Body of pancreas (tissue), 4 donors: Measurements from ENCODE around the gene YWHAQ. TPM values are rescaled to one million over a fixed set of nuclear protein-coding genes. Genes with fewer than 3 reads are reported as not detected.

Source experiments
- ATAC-seq: fragments of 150-250 bp; one replicate; pipeline ENCODE4 v1.9.1; 2016
- DNase-seq, 4 donors: peaks; one replicate each; pipeline ENCODE4 v3.0.0-alpha.2; 2019
- H3K27ac ChIP-seq, 4 donors: fragments of 200-600 bp; sonication (generic); 1 replicate in 3 of 4; 2 replicates in 1 of 4; pipeline versions ENCODE4 v1.5.1 to v1.6.1; 2016 to 2019; ENCODE audit warnings: mild to moderate bottlenecking in 1 of 4, mixed read lengths in 1 of 4, moderate library complexity in 1 of 4
- H3K27me3 ChIP-seq, 2 donors: fragments of 200-600 bp; sonication (generic); one replicate each; pipeline ENCODE4 v1.6.0; 2016; ENCODE audit warnings: mild to moderate bottlenecking in 1 of 2
- H3K36me3 ChIP-seq, 2 donors: fragments of 200-600 bp; sonication (generic); replicated peaks in 1 of 2; 2 replicates each; pipeline ENCODE4 v1.5.1; 2016; ENCODE audit warnings: low read depth in 2 of 2; ENCODE audit not compliant: insufficient read depth in 1 of 2
- H3K4me1 ChIP-seq: fragments of 200-600 bp; sonication (generic); one replicate; pipeline ENCODE4 v1.6.0; 2016
- H3K4me3 ChIP-seq, 2 donors: fragments of 200-600 bp; sonication (generic); 1 replicate in 1 of 2; 2 replicates in 1 of 2; pipeline ENCODE4 v1.5.1; 2016 to 2019
- H3K9me3 ChIP-seq, 3 donors: fragments of 200-600 bp; sonication (generic); 1 replicate in 2 of 3; 2 replicates in 1 of 3; pipeline ENCODE4 v1.5.1; 2016
- CTCF ChIP-seq, 7 experiments: fragments of 450-650 bp in 4 of 7; fragments of 200-600 bp in 3 of 7; sonication (generic) in 3 of 7; IDR thresholded peaks; one replicate each; pipeline ENCODE4 v1.5.1; 2016 to 2019; ENCODE audit warnings: antibody characterized with exemption in 7 of 7
- POLR2A ChIP-seq, 3 donors: fragments of 450-650 bp; IDR thresholded peaks; one replicate each; pipeline ENCODE4 v1.6.1; 2016; ENCODE audit warnings: antibody characterized with exemption in 3 of 3, mild to moderate bottlenecking in 2 of 3
- WGBS, 2 donors: methylation state at CpG; one replicate each; pipeline ENCODE4 v1.1.5; 2017; 5-methylcytosine and 5-hydroxymethylcytosine counted together
- intact Hi-C: fragments of 100-400 bp; cut with DNase I; formaldehyde crosslinking; loops from one replicate; pipeline ENCODE4 v1.15.1; 2023
- total RNA-seq, 2 donors: library from RNA; depleted of rRNA; stranded (reverse); fragments of >200 nt; gene quantifications; one replicate each; pipeline ENCODE4 v1.1.0, GENCODE V29; 2016

YWHAQ gene
- total RNA-seq, 2 donors from 2014 or later, result 69.2 to 132 TPM

DNA sequence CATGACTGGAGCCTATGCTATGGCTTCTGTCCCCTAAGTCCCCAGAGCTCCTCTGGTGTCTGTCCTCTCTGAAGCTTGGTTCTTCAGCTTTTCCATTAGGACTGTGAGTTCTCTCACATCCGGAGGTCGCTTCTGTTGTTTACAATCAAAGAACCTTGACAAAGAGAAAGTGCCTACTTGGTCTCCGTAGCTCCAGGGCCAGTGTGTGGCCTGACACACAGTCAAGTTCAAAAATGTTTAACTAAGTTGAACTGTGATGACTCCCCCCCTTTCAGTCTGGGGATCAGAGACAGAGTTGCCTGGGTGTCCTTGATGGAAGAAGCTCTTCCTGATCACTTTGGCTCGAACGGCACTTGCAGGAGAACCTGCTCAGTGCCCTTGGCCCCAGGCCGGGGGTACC is 26.3 kb upstream of the YWHAQ start:
- ATAC-seq (no peak), DNase-seq (no peak)
- H3K27ac ChIP-seq, result no peak overlapping the region
- H3K36me3 ChIP-seq, result no peaks in the 10 kb centered on the region
- no peak overlapping the region for H3K4me3 ChIP-seq
- whole genome bisulfite sequencing, 2 donors, result 34 to 42% methylated on average over 6 of the region's 6 CpGs
- H3K27me3 ChIP-seq, result no peaks in the 10 kb centered on the region
- peaks cover 6% of the 10 kb centered on the region for H3K4me1 ChIP-seq
- TF ChIP-seq POLR2A (IDR thresholded peaks at IDR 0.05), result no peak
- TF ChIP-seq CTCF (IDR thresholded peaks at IDR 0.05), result no peak
- intact Hi-C loops, result no loop called here
- no peaks in the 10 kb centered on the region for H3K9me3 ChIP-seq

DNA sequence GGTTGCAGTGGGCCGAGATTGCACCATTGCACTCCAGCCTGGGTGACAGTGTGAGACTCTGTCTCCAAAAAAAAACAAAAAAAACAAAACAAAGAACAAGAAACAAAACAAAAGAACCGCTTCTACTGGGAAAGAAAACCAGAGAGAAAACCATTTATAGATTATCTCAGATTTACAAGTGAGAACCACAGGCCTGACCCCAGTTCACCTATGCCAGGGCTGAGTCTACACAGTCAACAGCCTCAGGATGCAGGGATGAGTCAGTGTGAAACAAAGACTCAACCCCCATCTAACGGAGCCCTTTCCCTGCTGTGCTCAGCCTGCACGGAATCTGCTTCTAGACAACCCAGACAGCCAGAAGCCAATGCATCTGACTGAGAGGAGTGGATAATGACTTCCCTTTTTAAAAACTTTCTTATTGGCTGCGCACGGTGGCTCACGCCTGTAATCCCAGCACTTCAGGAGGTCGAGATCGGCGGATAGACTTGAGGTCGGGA is 25.5 kb upstream of the YWHAQ start:
- Histone ChIP-seq H3K4me3 (no peak overlapping the region), H3K4me1 (peaks cover 6% of the 10 kb centered on the region), H3K36me3 (no peaks in the 10 kb centered on the region), H3K9me3 (no peaks in the 10 kb centered on the region), H3K27me3 (no peaks in the 10 kb centered on the region), H3K27ac (no peak overlapping the region)
- 86 to 88% methylated on average over 11 of the region's 11 CpGs for WGBS, 2 donors
- intact Hi-C loops, result no loop called here
- no peak for TF ChIP-seq POLR2A (IDR thresholded peaks at IDR 0.05)
- ATAC-seq (no peak), DNase-seq (no peak)

DNA sequence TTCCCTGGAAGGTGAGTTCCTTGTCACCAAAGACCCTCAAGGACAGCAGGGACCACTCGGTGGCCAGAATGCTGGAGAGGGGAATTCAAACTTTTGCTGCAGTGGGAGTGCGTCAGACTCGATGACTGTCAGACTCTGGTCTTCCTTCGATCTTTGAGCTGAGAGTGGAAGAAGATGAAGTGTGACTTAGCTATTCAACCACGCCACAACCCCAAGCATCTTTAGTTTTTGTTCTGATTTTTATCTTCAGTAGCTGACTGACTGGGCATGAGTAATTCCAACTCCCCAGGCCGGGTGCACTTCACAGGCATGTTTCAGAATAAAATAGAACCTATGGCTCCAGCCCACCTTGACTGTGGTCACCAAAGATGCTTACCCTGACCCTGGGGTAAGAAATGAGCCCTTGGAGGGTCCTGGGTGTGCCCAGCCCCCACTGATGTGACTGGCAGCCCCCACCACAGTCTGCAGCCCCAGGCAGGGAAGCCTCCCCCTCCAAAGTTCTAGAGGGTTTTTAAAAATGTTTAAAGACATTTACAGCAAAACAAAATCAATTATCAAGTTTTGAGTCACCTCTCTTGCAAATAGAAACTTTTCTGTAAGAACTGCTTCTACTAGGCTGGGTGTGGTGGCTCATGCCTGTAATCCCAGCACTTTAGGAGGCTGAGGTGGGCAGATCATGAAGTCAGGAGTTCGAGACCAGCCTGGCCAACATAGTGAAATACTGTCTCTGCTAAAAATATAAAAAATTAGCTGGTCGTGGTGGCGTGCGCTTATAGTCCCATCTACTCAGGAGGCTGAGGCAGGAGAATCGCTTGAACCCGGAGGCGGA is 24.9 kb upstream of the YWHAQ start:
- Histone ChIP-seq H3K4me3 (no peak overlapping the region), H3K4me1 (peaks cover 6% of the 10 kb centered on the region), H3K9me3 (no peaks in the 10 kb centered on the region), H3K27ac (no peak overlapping the region), H3K27me3 (no peaks in the 10 kb centered on the region), H3K36me3 (no peaks in the 10 kb centered on the region)
- WGBS, 2 donors, result 78 to 84% methylated on average over 13 of the region's 13 CpGs
- DNase-seq (no peak), ATAC-seq (no peak)
- intact Hi-C loops, result no loop called here
- TF ChIP-seq POLR2A (IDR thresholded peaks at IDR 0.05) (no peak), CTCF (IDR thresholded peaks at IDR 0.05) (no peak)

- 73 to 79% methylated on average over 6 of the region's 6 CpGs for WGBS, 2 donors
- H3K4me3 ChIP-seq, result no peak overlapping the region
- no peaks in the 10 kb centered on the region for H3K9me3 ChIP-seq
- no peak for ATAC-seq
- no peak overlapping the region for H3K27ac ChIP-seq
- H3K27me3 ChIP-seq, result no peaks in the 10 kb centered on the region
- DNase-seq, result no peak
- intact Hi-C loops, result no loop called here
- H3K36me3 ChIP-seq, result no peaks in the 10 kb centered on the region
- no peak for TF ChIP-seq CTCF (IDR thresholded peaks at IDR 0.05)
- H3K4me1 ChIP-seq, result peaks cover 6% of the 10 kb centered on the region
Measured at GRCh38 chr2:9654452-9655100, 23.8 kb upstream of the YWHAQ start.

GRCh38 chr2:9653485-9654271 is 22.9 kb upstream of the YWHAQ start:
- Histone ChIP-seq H3K27ac (no peak overlapping the region), H3K9me3 (no peaks in the 10 kb centered on the region), H3K4me3 (no peak overlapping the region), H3K27me3 (no peaks in the 10 kb centered on the region), H3K4me1 (peaks cover 12% of the 10 kb centered on the region), H3K36me3 (no peaks in the 10 kb centered on the region)
- WGBS, 2 donors, result 75 to 80% methylated on average over 10 of the region's 10 CpGs
- DNase-seq, result no peak
- TF ChIP-seq CTCF (IDR thresholded peaks at IDR 0.05), result no peak
- TF ChIP-seq POLR2A (IDR thresholded peaks at IDR 0.05), result no peak
- no peak for ATAC-seq
- intact Hi-C loops, result no loop called here
